ENCODE results near the gene ZNF14.

Gene ZNF14

GRCh38 chr19:19748249-19748938 is 15.5 kb upstream of the ZNF14 start:
- H3K4me3 ChIP-seq (ENCODE audit: low read depth, low read length), result no peak overlapping the region
- H2AFZ ChIP-seq, result no peak overlapping the region
- H3K9ac ChIP-seq, result no peak overlapping the region
- no peaks in the 10 kb centered on the region for H3K9me3 ChIP-seq (ENCODE audit: control insufficient read depth, low read length)
- no peak overlapping the region for H3K4me2 ChIP-seq (ENCODE audit: low read length)
- no peaks in the 10 kb centered on the region for H3K79me2 ChIP-seq
- H3K27ac ChIP-seq, result no peak overlapping the region
- H3K36me3 ChIP-seq (ENCODE audit: control insufficient read depth, insufficient read depth, low read length), result no peaks in the 10 kb centered on the region
- TF ChIP-seq, protein P1, sequence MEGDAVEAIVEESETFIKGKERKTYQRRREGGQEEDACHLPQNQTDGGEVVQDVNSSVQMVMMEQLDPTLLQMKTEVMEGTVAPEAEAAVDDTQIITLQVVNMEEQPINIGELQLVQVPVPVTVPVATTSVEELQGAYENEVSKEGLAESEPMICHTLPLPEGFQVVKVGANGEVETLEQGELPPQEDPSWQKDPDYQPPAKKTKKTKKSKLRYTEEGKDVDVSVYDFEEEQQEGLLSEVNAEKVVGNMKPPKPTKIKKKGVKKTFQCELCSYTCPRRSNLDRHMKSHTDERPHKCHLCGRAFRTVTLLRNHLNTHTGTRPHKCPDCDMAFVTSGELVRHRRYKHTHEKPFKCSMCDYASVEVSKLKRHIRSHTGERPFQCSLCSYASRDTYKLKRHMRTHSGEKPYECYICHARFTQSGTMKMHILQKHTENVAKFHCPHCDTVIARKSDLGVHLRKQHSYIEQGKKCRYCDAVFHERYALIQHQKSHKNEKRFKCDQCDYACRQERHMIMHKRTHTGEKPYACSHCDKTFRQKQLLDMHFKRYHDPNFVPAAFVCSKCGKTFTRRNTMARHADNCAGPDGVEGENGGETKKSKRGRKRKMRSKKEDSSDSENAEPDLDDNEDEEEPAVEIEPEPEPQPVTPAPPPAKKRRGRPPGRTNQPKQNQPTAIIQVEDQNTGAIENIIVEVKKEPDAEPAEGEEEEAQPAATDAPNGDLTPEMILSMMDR (IDR thresholded peaks at IDR 0.05), result no peak
- no peaks in the 10 kb centered on the region for H3K4me1 ChIP-seq
- H3K27me3 ChIP-seq (ENCODE audit: control insufficient read depth, insufficient read depth, low read length), result no peaks in the 10 kb centered on the region

GRCh38 chr19:19747357-19748220 is 14.7 kb upstream of the ZNF14 start:
- H2AFZ ChIP-seq, result no peak overlapping the region
- TF ChIP-seq, protein P1 (IDR thresholded peaks at IDR 0.05), result no peak
- H3K9me3 ChIP-seq (ENCODE audit: control insufficient read depth, low read length), result no peaks in the 10 kb centered on the region
- H3K36me3 ChIP-seq (ENCODE audit: control insufficient read depth, insufficient read depth, low read length), result no peaks in the 10 kb centered on the region
- H3K4me3 ChIP-seq (ENCODE audit: low read depth, low read length), result no peak overlapping the region
- H3K9ac ChIP-seq, result no peak overlapping the region
- H3K27ac ChIP-seq, result no peak overlapping the region
- H3K79me2 ChIP-seq, result no peaks in the 10 kb centered on the region
- no peak overlapping the region for H3K4me2 ChIP-seq (ENCODE audit: low read length)
- H3K27me3 ChIP-seq (ENCODE audit: control insufficient read depth, insufficient read depth, low read length), result no peaks in the 10 kb centered on the region
- H3K4me1 ChIP-seq, result no peaks in the 10 kb centered on the region

DNA sequence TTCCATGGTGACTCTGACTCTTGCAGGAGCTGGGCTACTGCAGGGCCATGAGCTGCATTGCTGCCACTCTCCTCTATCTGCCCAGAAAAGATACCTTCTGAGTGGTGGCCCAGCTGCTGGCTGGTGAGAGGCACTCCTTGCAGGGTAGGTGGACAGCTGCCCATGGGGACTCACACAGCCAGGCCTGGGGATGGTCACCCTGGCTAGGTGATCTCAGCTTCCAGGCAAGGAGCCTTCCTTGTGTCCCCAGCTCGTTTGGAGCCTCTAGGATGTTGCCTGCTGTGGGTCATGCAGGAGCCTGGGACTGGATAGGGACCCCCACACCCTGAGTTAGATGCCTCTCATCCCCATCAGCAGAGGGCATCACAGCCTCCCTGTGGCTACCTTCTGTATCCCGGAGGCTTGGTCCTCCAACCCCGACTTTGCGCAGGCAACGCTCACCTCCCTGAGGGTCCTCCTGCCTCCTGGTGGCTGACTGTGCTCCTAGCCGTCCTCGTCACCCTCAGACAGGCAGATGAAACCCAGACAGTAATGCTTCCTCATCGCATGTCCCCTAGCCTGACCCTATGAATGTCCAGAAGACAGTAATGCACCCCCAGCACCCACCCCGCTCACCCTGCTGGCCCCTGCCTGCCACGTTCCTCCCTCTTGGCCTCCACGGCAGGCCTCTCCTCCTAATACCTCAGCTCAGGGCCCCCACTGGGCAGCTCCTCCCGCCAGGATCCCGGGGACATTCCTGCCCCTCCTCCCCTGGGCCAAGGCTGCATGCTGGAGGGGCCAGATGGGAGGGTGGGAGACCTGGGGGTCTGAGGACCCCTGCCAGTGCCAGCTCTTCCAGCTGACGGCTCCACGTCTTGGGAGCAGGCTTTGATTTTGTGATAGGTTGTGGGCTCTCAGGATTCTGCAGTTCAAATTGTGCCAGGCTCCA is 13.6 kb upstream of the ZNF14 start:
- TF ChIP-seq, protein P1 (IDR thresholded peaks at IDR 0.05), result no peak

DNA sequence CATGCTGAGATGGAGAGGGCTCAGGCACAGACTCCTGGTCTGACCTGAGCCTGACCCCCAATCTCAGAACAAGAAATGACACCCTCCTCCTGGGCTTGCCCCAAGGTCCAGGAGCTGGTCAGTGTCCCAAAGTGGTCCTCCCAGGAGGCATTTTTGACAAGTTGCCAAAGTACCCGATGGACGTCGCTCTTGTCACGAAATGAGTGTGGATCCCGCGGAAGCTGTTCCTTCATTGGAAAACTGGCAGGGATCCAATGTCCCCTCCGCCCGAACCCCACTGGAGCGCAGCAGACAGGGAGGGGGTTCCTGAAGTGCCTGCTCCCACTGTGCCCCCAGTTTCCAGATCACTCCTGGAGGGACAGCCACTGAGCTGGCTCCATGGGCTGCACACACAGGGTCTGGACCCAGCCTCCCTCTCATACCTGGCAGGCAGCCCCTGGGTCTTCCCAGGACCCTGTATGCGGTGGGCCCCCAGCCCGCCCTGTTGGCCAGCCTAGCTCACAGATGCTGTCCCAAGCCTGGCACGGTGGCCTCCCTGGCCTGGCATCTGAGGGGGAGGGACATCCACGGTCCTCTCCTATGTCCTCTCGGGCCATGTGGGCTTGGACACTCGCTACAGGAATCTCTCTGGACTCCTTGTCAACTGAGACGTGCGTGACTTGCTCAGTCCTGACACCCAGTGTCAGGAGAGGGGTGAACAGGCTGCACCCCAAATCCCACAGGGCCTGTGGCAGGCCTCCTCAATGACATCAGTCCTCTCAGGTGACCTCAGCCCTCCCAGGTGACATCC is 12.8 kb upstream of the ZNF14 start:
- no peaks in the 10 kb centered on the region for H3K4me1 ChIP-seq
- no peaks in the 10 kb centered on the region for H3K36me3 ChIP-seq (ENCODE audit: control insufficient read depth, insufficient read depth, low read length)
- H3K79me2 ChIP-seq, result no peaks in the 10 kb centered on the region
- TF ChIP-seq, protein P1 (IDR thresholded peaks at IDR 0.05), result no peak
- no peaks in the 10 kb centered on the region for H3K9me3 ChIP-seq (ENCODE audit: control insufficient read depth, low read length)
- H3K4me2 ChIP-seq (ENCODE audit: low read length), result no peak overlapping the region
- no peaks in the 10 kb centered on the region for H3K27me3 ChIP-seq (ENCODE audit: control insufficient read depth, insufficient read depth, low read length)
- no peak overlapping the region for H2AFZ ChIP-seq
- no peak overlapping the region for H3K9ac ChIP-seq
- H3K27ac ChIP-seq, result no peak overlapping the region
- H3K4me3 ChIP-seq (ENCODE audit: low read depth, low read length), result no peak overlapping the region

More for the DNA sequence above, 13.6 kb upstream of the ZNF14 start:
- Histone ChIP-seq H3K4me3 (ENCODE audit: low read depth, low read length) (no peak overlapping the region), H3K9ac (no peak overlapping the region), H3K4me1 (no peaks in the 10 kb centered on the region), H3K9me3 (ENCODE audit: control insufficient read depth, low read length) (no peaks in the 10 kb centered on the region), H3K4me2 (ENCODE audit: low read length) (no peak overlapping the region), H3K36me3 (ENCODE audit: control insufficient read depth, insufficient read depth, low read length) (no peaks in the 10 kb centered on the region), H3K79me2 (no peaks in the 10 kb centered on the region), H2AFZ (no peak overlapping the region), H3K27ac (no peak overlapping the region), H3K27me3 (ENCODE audit: control insufficient read depth, insufficient read depth, low read length) (no peaks in the 10 kb centered on the region)

All from parathyroid adenoma (tissue), 2 donors.